Esophagus muscularis mucosa (tissue), 4 donors: ENCODE data around the gene KCNK4. TPM values are rescaled to one million over a fixed set of nuclear protein-coding genes. Genes with fewer than 3 reads are reported as not detected.
"Not testable (repeated sequence)": the region's sequence is repeated elsewhere in the genome, so short reads cannot be mapped to it uniquely, and the experiment has no call there.

Experiments
- DNase-seq: peaks from one replicate; pipeline ENCODE4 v3.0.0-alpha.2; 2017; ENCODE audit errors: extremely low spot score
- H3K27ac ChIP-seq, 4 donors: fragments of 200-600 bp; sonication (generic); replicated peaks in 1 of 4; 1 replicate in 3 of 4; 2 replicates in 1 of 4; pipeline ENCODE4 v1.5.1; 2016 to 2019; ENCODE audit warnings: mild to moderate bottlenecking in 1 of 4
- H3K27me3 ChIP-seq, 4 donors: fragments of 200-600 bp; sonication (generic); one replicate each; pipeline versions ENCODE4 v1.5.1 to v1.6.0; 2016 to 2019
- H3K36me3 ChIP-seq, 4 donors: fragments of 200-600 bp; sonication (generic); one replicate each; pipeline ENCODE4 v1.5.1; 2016 to 2019
- H3K4me1 ChIP-seq, 4 donors: fragments of 200-600 bp; sonication (generic); one replicate each; pipeline ENCODE4 v1.5.1; 2016 to 2019
- H3K4me3 ChIP-seq, 4 donors: fragments of 200-600 bp; sonication (generic); 1 replicate in 2 of 4; 2 replicates in 2 of 4; pipeline ENCODE4 v1.5.1; 2016 to 2019; ENCODE audit warnings: mild to moderate bottlenecking in 4 of 4, moderate library complexity in 1 of 4
- H3K9me3 ChIP-seq, 4 donors: fragments of 200-600 bp; sonication (generic); 1 replicate in 3 of 4; 2 replicates in 1 of 4; pipeline ENCODE4 v1.5.1; 2016 to 2019
- CTCF ChIP-seq, 3 experiments: fragments of 200-600 bp in 2 of 3; fragments of 450-650 bp in 1 of 3; sonication (generic) in 2 of 3; IDR thresholded peaks; one replicate each; pipeline ENCODE4 v1.5.1; 2017 to 2019; ENCODE audit warnings: antibody characterized with exemption in 3 of 3, mild to moderate bottlenecking in 2 of 3, moderate library complexity in 1 of 3
- EP300 ChIP-seq: sonication (generic); formaldehyde crosslinking; IDR thresholded peaks from one replicate; pipeline ENCODE4 v1.6.1; 2017; ENCODE audit warnings: antibody characterized with exemption
- POLR2A ChIP-seq: fragments of 450-650 bp; IDR thresholded peaks from one replicate; pipeline ENCODE4 v1.6.1; 2017; ENCODE audit warnings: antibody characterized with exemption, moderate library complexity, mild to moderate bottlenecking, low read depth
- POLR2AphosphoS5 ChIP-seq, 2 donors: sonication (generic); formaldehyde crosslinking; IDR thresholded peaks; one replicate each; pipeline ENCODE4 v1.6.1; 2017; ENCODE audit warnings: antibody characterized with exemption in 2 of 2
- WGBS: methylation state at CpG from one replicate; pipeline ENCODE4 v1.1.5; 2018; 5-methylcytosine and 5-hydroxymethylcytosine counted together
- intact Hi-C: fragments of 100-400 bp; cut with DNase I; formaldehyde crosslinking; loops from one replicate; pipeline ENCODE4 v1.15.1; 2023
- total RNA-seq, 4 donors: library from RNA; depleted of rRNA; stranded (reverse); fragments of >200 nt; gene quantifications; one replicate each; pipeline versions ENCODE4 v1.1.0 to v1.2.1, GENCODE V29; 2016

The KCNK4 gene
- total RNA-seq, 4 donors from 2014 or later: not detected

- H3K27ac ChIP-seq: peak overlapping the region; percentile 85 to 88 (median 86)
- peak overlapping the region; percentile 65 to 86 (median 72) for H3K4me3 ChIP-seq
- 22% methylated on average over 1 of the region's 6 CpGs for WGBS
- H3K27me3 ChIP-seq: no peaks in the 10 kb centered on the region
- peaks cover 36 to 70% (median 58%) of the 10 kb centered on the region in 4 donors for H3K4me1 ChIP-seq
- TF ChIP-seq POLR2AphosphoS5 (IDR thresholded peaks at IDR 0.05) (no peak), CTCF (IDR thresholded peaks at IDR 0.05) (no peak), POLR2A (no peak), EP300 (no peak)
- no peaks in the 10 kb centered on the region for H3K9me3 ChIP-seq
- DNase-seq: no peak
- intact Hi-C loops: no loop called here
- H3K36me3 ChIP-seq: peaks cover 7 to 17% (median 16%) of the 10 kb centered on the region in 4 donors
Observed at GRCh38 chr11:64244966-64245365, 46.1 kb upstream of the KCNK4 start.

GRCh38 chr11:64245401-64245796 is 45.7 kb upstream of the KCNK4 start:
- WGBS: 8% methylated on average over 2 of the region's 6 CpGs
- peaks cover 34 to 70% (median 55%) of the 10 kb centered on the region in 4 donors for H3K4me1 ChIP-seq

GRCh38 chr11:64245797-64246620 is 45.1 kb upstream of the KCNK4 start:
- TF ChIP-seq CTCF (IDR thresholded peaks at IDR 0.05): no peak
- no peak for TF ChIP-seq POLR2A
- peak; percentile 37 to 46 for TF ChIP-seq POLR2AphosphoS5 (IDR thresholded peaks at IDR 0.05)
- peaks cover 38 to 73% (median 59%) of the 10 kb centered on the region in 4 donors for H3K4me1 ChIP-seq
- H3K4me3 ChIP-seq: peak overlapping the region; percentile 65 to 86 (median 72)
- H3K27me3 ChIP-seq: no peaks in the 10 kb centered on the region
- 0% methylated on average over 1 of the region's 46 CpGs for WGBS
- H3K36me3 ChIP-seq: peaks cover 7 to 17% (median 16%) of the 10 kb centered on the region in 4 donors
- no peak for DNase-seq
- H3K27ac ChIP-seq: peak overlapping the region; percentile 85 to 88 (median 86)
- H3K9me3 ChIP-seq: no peaks in the 10 kb centered on the region
- intact Hi-C loops: no loop called here

More at GRCh38 chr11:64245401-64245796, 45.7 kb upstream of the KCNK4 start:
- Histone ChIP-seq H3K4me3 (peak overlapping the region; percentile 65 to 86 (median 72)), H3K36me3 (peaks cover 7 to 17% (median 16%) of the 10 kb centered on the region in 4 donors), H3K27ac (peak overlapping the region; percentile 85 to 88 (median 86)), H3K27me3 (no peaks in the 10 kb centered on the region), H3K9me3 (no peaks in the 10 kb centered on the region)
- intact Hi-C loops: no loop called here
- TF ChIP-seq POLR2AphosphoS5 (IDR thresholded peaks at IDR 0.05) (no peak), EP300 (no peak), CTCF (IDR thresholded peaks at IDR 0.05) (no peak), POLR2A (no peak)
- DNase-seq: no peak

GRCh38 chr11:64246621-64246870 is 44.6 kb upstream of the KCNK4 start:
- intact Hi-C loops, DNase-seq, H3K27me3 ChIP-seq, H3K9me3 ChIP-seq: not testable (repeated sequence)
- peak overlapping the region; percentile 65 to 86 (median 72) for H3K4me3 ChIP-seq
- peak overlapping the region; percentile 85 to 95 (median 86) for H3K27ac ChIP-seq
- WGBS: no CpG with 5 or more reads among the region's 43 CpGs
- H3K4me1 ChIP-seq: peaks cover 39 to 76% (median 61%) of the 10 kb centered on the region in 4 donors
- H3K36me3 ChIP-seq: peaks cover 7 to 17% (median 16%) of the 10 kb centered on the region in 4 donors

GRCh38 chr11:64246871-64247728 is 44.0 kb upstream of the KCNK4 start, which contains the start of gene PPP1R14B:
PPP1R14B (minus strand) TSS chr11:64246943; CDS start chr11:64246673, 270 bp downstream.
- peaks cover 42 to 75% (median 62%) of the 10 kb centered on the region in 4 donors for H3K4me1 ChIP-seq
- TF ChIP-seq CTCF (IDR thresholded peaks at IDR 0.05): peak in 2 of 3 experiments; percentile 18
- peak; percentile 73 to 76 for TF ChIP-seq POLR2AphosphoS5 (IDR thresholded peaks at IDR 0.05)
- no peak for TF ChIP-seq EP300
- TF ChIP-seq POLR2A: peak; percentile 12
- intact Hi-C loops: no loop called here
- WGBS: 4% methylated on average over 10 of the region's 74 CpGs
- H3K36me3 ChIP-seq: peaks cover 7 to 17% (median 16%) of the 10 kb centered on the region in 4 donors
- H3K27me3 ChIP-seq: no peaks in the 10 kb centered on the region
- H3K27ac ChIP-seq: peak within 1 kb of the TSS; percentile 85 to 95 (median 86)
- peak within 1 kb of the TSS; percentile 65 to 86 (median 72) for H3K4me3 ChIP-seq
- H3K9me3 ChIP-seq: no peaks in the 10 kb centered on the region
- DNase-seq: no peak
